Natural killer cell treated with Interleukin-12 subunit alpha and Interleukin-12 subunit beta and Interleukin-15 and Interleukin-18, amount 100 ng/mL, for 72 hours (primary cell): Measurements from ENCODE around the gene MACO1. TPM values are rescaled to one million over a fixed set of nuclear protein-coding genes. Genes with fewer than 3 reads are reported as not detected.
"Not testable (repeated sequence)": the region's sequence is repeated elsewhere in the genome, so short reads cannot be mapped to it uniquely, and the experiment has no call there.

Source experiments
- ATAC-seq, 2 donors: fragments of 150-1000 bp; cut with Tn5 transposase in 1 of 2; sonication (Bioruptor Pico), chemical (Tn5 transposase) in 1 of 2; 2 replicates each; pipeline ENCODE4 v1.10.0; 2021
- DNase-seq: peaks from one replicate; pipeline ENCODE4 v3.0.0; 2022; ENCODE audit warnings: low spot score
- H3K27ac Mint-ChIP-seq, 2 donors: 1 replicate in 1 of 2; 2 replicates in 1 of 2; pipeline ENCODE4 v1.8.0; 2022; ENCODE audit warnings: mixed read lengths in 2 of 2, mild to moderate bottlenecking in 1 of 2, moderate library complexity in 1 of 2
- H3K27me3 Mint-ChIP-seq, 2 donors: 1 replicate in 1 of 2; 2 replicates in 1 of 2; pipeline ENCODE4 v1.8.0; 2022; ENCODE audit warnings: mixed read lengths in 2 of 2
- H3K36me3 Mint-ChIP-seq: one replicate; pipeline ENCODE4 v1.8.0; 2022; ENCODE audit warnings: mixed read lengths
- H3K4me1 Mint-ChIP-seq, 2 donors: 1 replicate in 1 of 2; 2 replicates in 1 of 2; pipeline ENCODE4 v1.8.0; 2022; ENCODE audit warnings: low read depth in 2 of 2, mixed read lengths in 2 of 2, mild to moderate bottlenecking in 1 of 2
- H3K4me3 Mint-ChIP-seq: one replicate; pipeline ENCODE4 v1.8.0; 2022; ENCODE audit warnings: mixed read lengths
- H3K9me3 Mint-ChIP-seq: 2 replicates; pipeline ENCODE4 v1.8.0; 2022; ENCODE audit warnings: mixed read lengths
- total RNA-seq, 2 donors: library from RNA; stranded (reverse); gene quantifications; one replicate each; pipeline ENCODE4 v1.2.3, GENCODE V29; 2022

Gene MACO1
- total RNA-seq, 2 donors from 2014 or later, result 15.8 to 18.8 TPM

- H3K27ac Mint-ChIP-seq, H3K4me1 Mint-ChIP-seq, H3K9me3 Mint-ChIP-seq, DNase-seq, H3K36me3 Mint-ChIP-seq, ATAC-seq, H3K4me3 Mint-ChIP-seq, H3K27me3 Mint-ChIP-seq: not testable (repeated sequence)
Observed at GRCh38 chr1:25412872-25413623, 17.6 kb upstream of the MACO1 start.

GRCh38 chr1:25414157-25414556 is 16.5 kb upstream of the MACO1 start:
- ATAC-seq, H3K9me3 Mint-ChIP-seq, H3K4me1 Mint-ChIP-seq, DNase-seq, H3K27me3 Mint-ChIP-seq, H3K36me3 Mint-ChIP-seq, H3K4me3 Mint-ChIP-seq, H3K27ac Mint-ChIP-seq: not testable (repeated sequence)

GRCh38 chr1:25414578-25414977 is 16.1 kb upstream of the MACO1 start:
- not testable (repeated sequence) for H3K27ac Mint-ChIP-seq, H3K4me1 Mint-ChIP-seq

GRCh38 chr1:25417280-25417679 is 13.4 kb upstream of the MACO1 start:
- H3K27me3 Mint-ChIP-seq, H3K4me1 Mint-ChIP-seq, H3K27ac Mint-ChIP-seq, H3K4me3 Mint-ChIP-seq, DNase-seq, H3K9me3 Mint-ChIP-seq, H3K36me3 Mint-ChIP-seq, ATAC-seq: not testable (repeated sequence)

More at GRCh38 chr1:25414578-25414977, 16.1 kb upstream of the MACO1 start:
- not testable (repeated sequence) for H3K9me3 Mint-ChIP-seq, ATAC-seq, H3K36me3 Mint-ChIP-seq, H3K4me3 Mint-ChIP-seq, DNase-seq, H3K27me3 Mint-ChIP-seq

GRCh38 chr1:25419339-25419738 is 11.4 kb upstream of the MACO1 start:
- H3K4me1 Mint-ChIP-seq, H3K9me3 Mint-ChIP-seq, H3K36me3 Mint-ChIP-seq, ATAC-seq, H3K4me3 Mint-ChIP-seq, H3K27me3 Mint-ChIP-seq, DNase-seq, H3K27ac Mint-ChIP-seq: not testable (repeated sequence)

GRCh38 chr1:25420715-25421114 is 10.0 kb upstream of the MACO1 start, which contains the start of gene RHCE:
RHCE (minus strand) TSS chr1:25420825; CDS start chr1:25420786, 39 bp downstream.
- not testable (repeated sequence) for DNase-seq

GRCh38 chr1:25423206-25423605 is 7.5 kb upstream of the MACO1 start:
- H3K36me3 Mint-ChIP-seq, ATAC-seq, DNase-seq, H3K4me1 Mint-ChIP-seq, H3K27ac Mint-ChIP-seq, H3K9me3 Mint-ChIP-seq, H3K4me3 Mint-ChIP-seq, H3K27me3 Mint-ChIP-seq: not testable (repeated sequence)

More at GRCh38 chr1:25420715-25421114, 10.0 kb upstream of the MACO1 start, which contains the start of gene RHCE:
- not testable (repeated sequence) for H3K4me1 Mint-ChIP-seq, H3K36me3 Mint-ChIP-seq, ATAC-seq, H3K27me3 Mint-ChIP-seq, H3K9me3 Mint-ChIP-seq, H3K27ac Mint-ChIP-seq, H3K4me3 Mint-ChIP-seq

- no peak for DNase-seq
- no peak overlapping the region for H3K4me3 Mint-ChIP-seq
- peaks cover 4 to 6% of the 10 kb centered on the region in 2 donors for H3K4me1 Mint-ChIP-seq
- H3K9me3 Mint-ChIP-seq, result no peaks in the 10 kb centered on the region
- H3K27me3 Mint-ChIP-seq, result peaks cover 0 to 8% of the 10 kb centered on the region in 2 donors
- H3K36me3 Mint-ChIP-seq, result no peaks in the 10 kb centered on the region
- no peak overlapping the region for H3K27ac Mint-ChIP-seq
- no peak for ATAC-seq
Observed at GRCh38 chr1:25425098-25426085, 5.3 kb upstream of the MACO1 start.

GRCh38 chr1:25427696-25428095 is 3.0 kb upstream of the MACO1 start:
- ATAC-seq (no peak), DNase-seq (no peak)

GRCh38 chr1:25428475-25429166 is 2.1 kb upstream of the MACO1 start:
- Mint-ChIP-seq H3K4me3 (peak overlapping the region; percentile 66), H3K9me3 (no peaks in the 10 kb centered on the region), H3K36me3 (no peaks in the 10 kb centered on the region), H3K27ac (peak overlapping the region; percentile 11 to 96), H3K27me3 (peaks cover 0 to 5% of the 10 kb centered on the region in 2 donors), H3K4me1 (peaks cover 21 to 27% of the 10 kb centered on the region in 2 donors)
- ATAC-seq (no peak), DNase-seq (no peak)

More at GRCh38 chr1:25427696-25428095, 3.0 kb upstream of the MACO1 start:
- no peak overlapping the region for H3K27ac Mint-ChIP-seq
- no peaks in the 10 kb centered on the region for H3K9me3 Mint-ChIP-seq
- H3K27me3 Mint-ChIP-seq, result peaks cover 0 to 8% of the 10 kb centered on the region in 2 donors
- H3K4me1 Mint-ChIP-seq, result peaks cover 13 to 17% of the 10 kb centered on the region in 2 donors
- no peaks in the 10 kb centered on the region for H3K36me3 Mint-ChIP-seq
- no peak overlapping the region for H3K4me3 Mint-ChIP-seq

GRCh38 chr1:25430967-25431881 is 527 bp downstream of the MACO1 start:
- Mint-ChIP-seq H3K27me3 (no peaks in the 10 kb centered on the region), H3K4me3 (peak overlapping the region; percentile 94), H3K27ac (peak overlapping the region; percentile 96 to 100), H3K9me3 (no peaks in the 10 kb centered on the region), H3K4me1 (peaks cover 37 to 51% of the 10 kb centered on the region in 2 donors), H3K36me3 (no peaks in the 10 kb centered on the region)
- no peak for DNase-seq
- ATAC-seq, result peak in 1 of 2 donors; percentile 50

- H3K36me3 Mint-ChIP-seq, result no peaks in the 10 kb centered on the region
- peak overlapping the region; percentile 92 for H3K4me3 Mint-ChIP-seq
- peaks cover 41 to 57% of the 10 kb centered on the region in 2 donors for H3K4me1 Mint-ChIP-seq
- ATAC-seq, result no peak
- DNase-seq, result no peak
- H3K27me3 Mint-ChIP-seq, result no peaks in the 10 kb centered on the region
- H3K27ac Mint-ChIP-seq, result peak overlapping the region; percentile 56 to 84
- H3K9me3 Mint-ChIP-seq, result no peaks in the 10 kb centered on the region
Observed at GRCh38 chr1:25431955-25432719, 1.4 kb downstream of the MACO1 start.
